GM23248 (cell line): ENCODE results near the gene UGT1A5. TPM values are rescaled to one million over a fixed set of nuclear protein-coding genes. Genes with fewer than 3 reads are reported as not detected.
A peak's percentile ranks its signal among the peaks of the same experiment; 100 is the strongest.

Experiments
- DNase-seq: peaks from one replicate; pipeline ENCODE4 v3.0.0-alpha.2; 2015
- H2AFZ ChIP-seq: fragments of 200-600 bp; sonication (generic); 2 replicates; pipeline ENCODE4 v1.6.1; 2016; ENCODE audit warnings: antibody characterized with exemption
- H3F3A ChIP-seq: fragments of 200-600 bp; sonication (generic); 2 replicates; pipeline ENCODE4 v1.6.1; 2016; ENCODE audit warnings: mild to moderate bottlenecking, antibody characterized with exemption, mixed run types; ENCODE audit not compliant: insufficient read depth
- H3K27ac ChIP-seq: fragments of 200-600 bp; sonication (generic); 2 replicates; pipeline ENCODE4 v1.5.1; 2016; ENCODE audit warnings: mild to moderate bottlenecking
- H3K27me3 ChIP-seq: fragments of 200-600 bp; sonication (generic); replicated peaks from 2 replicates; pipeline ENCODE4 v1.6.1; 2016; ENCODE audit warnings: mild to moderate bottlenecking; ENCODE audit not compliant: insufficient read depth
- H3K36me3 ChIP-seq: fragments of 200-600 bp; sonication (generic); 2 replicates; pipeline ENCODE4 v1.6.1; 2016; ENCODE audit warnings: low read depth, mild to moderate bottlenecking
- H3K4me1 ChIP-seq: fragments of 200-600 bp; sonication (generic); 2 replicates; pipeline ENCODE4 v1.6.1; 2016; ENCODE audit warnings: mild to moderate bottlenecking; ENCODE audit not compliant: insufficient read depth
- H3K4me2 ChIP-seq: fragments of 200-600 bp; sonication (generic); one replicate; pipeline ENCODE4 v1.6.1; 2016; ENCODE audit warnings: mild to moderate bottlenecking; ENCODE audit not compliant: unreplicated experiment
- H3K4me3 ChIP-seq: fragments of 200-600 bp; sonication (generic); 2 replicates; pipeline ENCODE4 v1.5.1; 2016; ENCODE audit warnings: mild to moderate bottlenecking
- H3K79me2 ChIP-seq: fragments of 200-600 bp; sonication (generic); 2 replicates; pipeline ENCODE4 v1.6.1; 2016; ENCODE audit warnings: mild to moderate bottlenecking; ENCODE audit not compliant: insufficient read depth
- H3K9ac ChIP-seq: fragments of 200-600 bp; sonication (generic); 2 replicates; pipeline ENCODE4 v1.6.1; 2016; ENCODE audit warnings: mild to moderate bottlenecking
- H3K9me2 ChIP-seq: fragments of 200-600 bp; sonication (generic); 2 replicates; pipeline ENCODE4 v1.6.1; 2016; ENCODE audit warnings: mixed run types, mild to moderate bottlenecking, moderate library complexity; ENCODE audit not compliant: insufficient read depth
- H3K9me3 ChIP-seq: fragments of 200-600 bp; sonication (generic); one replicate; pipeline ENCODE4 v1.6.1; 2017; ENCODE audit warnings: low read depth
- H4K20me1 ChIP-seq: fragments of 200-600 bp; sonication (generic); 2 replicates; pipeline ENCODE4 v1.6.0; 2016; ENCODE audit not compliant: insufficient read depth
- EZH2 ChIP-seq: fragments of 200-600 bp; sonication (generic); IDR thresholded peaks from 2 replicates; pipeline ENCODE4 v1.6.1; 2018; ENCODE audit warnings: antibody characterized with exemption, mild to moderate bottlenecking; ENCODE audit not compliant: insufficient read depth, poor library complexity, severe bottlenecking
- EZH2phosphoT487 ChIP-seq: fragments of 200-600 bp; sonication (generic); IDR thresholded peaks from 2 replicates; pipeline ENCODE4 v1.6.1; 2018; ENCODE audit warnings: antibody characterized with exemption, moderate library complexity, mild to moderate bottlenecking, low read depth; ENCODE audit not compliant: insufficient read depth
- WGBS, 2 experiments: methylation state at CpG; one replicate each; pipeline ENCODE4 v1.1.6; 2015 to 2017; ENCODE audit warnings: low lambda C conversion rate in 2 of 2, low coverage in 1 of 2; ENCODE audit errors: missing lambda C conversion rate in 2 of 2; 5-methylcytosine and 5-hydroxymethylcytosine counted together
- in situ Hi-C: fragments of 300-500 bp; cut with MboI; formaldehyde crosslinking; loops from 2 replicates; pipeline ENCODE4 v1.15.0; 2020
- polyA plus RNA-seq: library from polyadenylated mRNA; unstranded; fragments of >200 nt; fragmentation: Nextera tagmentation; extraction: Ambion mirVana; gene quantifications from 2 replicates; pipeline ENCODE4 v1.2.1, GENCODE V29; 2016
- total RNA-seq: library from RNA; depleted of rRNA; stranded (reverse); fragments of >200 nt; shearing (Covaris generic); gene quantifications from 2 replicates; pipeline ENCODE4 v1.2.3, GENCODE V29; 2014

UGT1A5 gene
- total and polyA plus RNA-seq, 2 experiments from 2014 or later, result not detected

GRCh38 chr2:233711312-233712008 lies 1.2 kb upstream of the UGT1A5 start:
- Histone ChIP-seq H3K4me1 (peaks cover 8% of the 10 kb centered on the region; the same call in 1 of the 2 replicates), H3K27ac (no peak overlapping the region), H3K79me2 (no peaks in the 10 kb centered on the region), H3K9me3 (no peaks in the 10 kb centered on the region), H3K4me3 (no peak overlapping the region), H2AFZ (no peak overlapping the region), H4K20me1 (no peaks in the 10 kb centered on the region), H3K36me3 (no peaks in the 10 kb centered on the region), H3K27me3 (peaks cover 61% of the 10 kb centered on the region), H3K9me2 (no peaks in the 10 kb centered on the region), H3K9ac (no peak overlapping the region), H3K4me2 (no peak overlapping the region), H3F3A (no peaks in the 10 kb centered on the region)
- DNase-seq, result peak; percentile 88
- 18 to 19% methylated on average over 11 of the region's 11 CpGs for WGBS, 2 experiments
- in situ Hi-C loops, result loop anchor here (10.0 kb wide), 1 partner anchor 257 kb away; no protein-coding TSS in a partner anchor
- TF ChIP-seq EZH2 (no peak), EZH2phosphoT487 (no peak)

- DNase-seq, result no peak
- H3K27me3 ChIP-seq, result peaks cover 65% of the 10 kb centered on the region
- no peaks in the 10 kb centered on the region for H3F3A ChIP-seq
- no peaks in the 10 kb centered on the region for H3K36me3 ChIP-seq
- H3K9me2 ChIP-seq, result no peaks in the 10 kb centered on the region
- H3K9me3 ChIP-seq, result no peaks in the 10 kb centered on the region
- H3K4me1 ChIP-seq, result peaks cover 1% of the 10 kb centered on the region; the same call in 1 of the 2 replicates
- H2AFZ ChIP-seq, result no peak overlapping the region
- TF ChIP-seq EZH2phosphoT487 (no peak), EZH2 (no peak)
- H3K4me3 ChIP-seq, result no peak overlapping the region
- in situ Hi-C loops, result loop anchor here (10.0 kb wide), 1 partner anchor 258 kb away; no protein-coding TSS in a partner anchor
- H3K27ac ChIP-seq, result no peak overlapping the region
- no peak overlapping the region for H3K4me2 ChIP-seq
- no peak overlapping the region for H3K9ac ChIP-seq
- H3K79me2 ChIP-seq, result no peaks in the 10 kb centered on the region
- 48 to 54% methylated on average over 7 of the region's 7 CpGs for WGBS, 2 experiments
- no peaks in the 10 kb centered on the region for H4K20me1 ChIP-seq
Measured at GRCh38 chr2:233713262-233713615, 532 bp downstream of the UGT1A5 start.

- 60 to 74% methylated on average over 2 of the region's 2 CpGs for WGBS, 2 experiments
- no peaks in the 10 kb centered on the region for H3F3A ChIP-seq
- no peak for DNase-seq
- no peaks in the 10 kb centered on the region for H4K20me1 ChIP-seq
- H3K36me3 ChIP-seq, result no peaks in the 10 kb centered on the region
- H2AFZ ChIP-seq, result no peak overlapping the region
- no peak overlapping the region for H3K4me3 ChIP-seq
- no peak for TF ChIP-seq EZH2
- TF ChIP-seq EZH2phosphoT487, result no peak
- H3K9me3 ChIP-seq, result no peaks in the 10 kb centered on the region
- H3K9me2 ChIP-seq, result no peaks in the 10 kb centered on the region
- H3K4me1 ChIP-seq, result no peaks in the 10 kb centered on the region
- H3K4me2 ChIP-seq, result no peak overlapping the region
- H3K79me2 ChIP-seq, result no peaks in the 10 kb centered on the region
- in situ Hi-C loops, result loop anchor here (10.0 kb wide), 1 partner anchor 259 kb away; no protein-coding TSS in a partner anchor
- H3K27ac ChIP-seq, result no peak overlapping the region
- H3K9ac ChIP-seq, result no peak overlapping the region
- peaks cover 65% of the 10 kb centered on the region for H3K27me3 ChIP-seq
Measured at GRCh38 chr2:233714121-233714520, 1.4 kb downstream of the UGT1A5 start.

- H3K27ac ChIP-seq, result no peak within 1 kb of the TSS
- H3K79me2 ChIP-seq, result no peaks in the 10 kb centered on the region
- H3F3A ChIP-seq, result no peaks in the 10 kb centered on the region
- no peak for TF ChIP-seq EZH2phosphoT487
- TF ChIP-seq EZH2, result no peak
- no peak within 1 kb of the TSS for H3K9ac ChIP-seq
- H3K27me3 ChIP-seq, result peaks cover 45% of the 10 kb centered on the region
- no peaks in the 10 kb centered on the region for H3K4me1 ChIP-seq
- no peak for DNase-seq
- no peaks in the 10 kb centered on the region for H3K9me2 ChIP-seq
- H3K36me3 ChIP-seq, result no peaks in the 10 kb centered on the region
- no peak within 1 kb of the TSS for H3K4me3 ChIP-seq
- H4K20me1 ChIP-seq, result no peaks in the 10 kb centered on the region
- H2AFZ ChIP-seq, result no peak within 1 kb of the TSS
- no peak within 1 kb of the TSS for H3K4me2 ChIP-seq
- no peaks in the 10 kb centered on the region for H3K9me3 ChIP-seq
- in situ Hi-C loops, result loop anchor here (10.0 kb wide), 1 partner anchor 264 kb away; no protein-coding TSS in a partner anchor
- WGBS, 2 experiments, result 52 to 58% methylated on average over 7 of the region's 7 CpGs
Measured at GRCh38 chr2:233718552-233718951, 5.8 kb downstream of the UGT1A5 start, which contains the start of gene UGT1A4. UGT1A4 (plus strand) TSS chr2:233718736; CDS start chr2:233718821, 85 bp downstream.
